HG02981 (cell line): ENCODE data around the gene ZFR2.
"Not testable (repeated sequence)": the region's sequence is repeated elsewhere in the genome, so short reads cannot be mapped to it uniquely, and the experiment has no call there.

Source experiments
- ATAC-seq: cut with Tn5 transposase; IDR thresholded peaks from one replicate; pipeline ENCODE4 v1.9.1; 2021; ENCODE audit warnings: mild to moderate bottlenecking, moderate library complexity; ENCODE audit not compliant: unreplicated experiment

Gene ZFR2

DNA sequence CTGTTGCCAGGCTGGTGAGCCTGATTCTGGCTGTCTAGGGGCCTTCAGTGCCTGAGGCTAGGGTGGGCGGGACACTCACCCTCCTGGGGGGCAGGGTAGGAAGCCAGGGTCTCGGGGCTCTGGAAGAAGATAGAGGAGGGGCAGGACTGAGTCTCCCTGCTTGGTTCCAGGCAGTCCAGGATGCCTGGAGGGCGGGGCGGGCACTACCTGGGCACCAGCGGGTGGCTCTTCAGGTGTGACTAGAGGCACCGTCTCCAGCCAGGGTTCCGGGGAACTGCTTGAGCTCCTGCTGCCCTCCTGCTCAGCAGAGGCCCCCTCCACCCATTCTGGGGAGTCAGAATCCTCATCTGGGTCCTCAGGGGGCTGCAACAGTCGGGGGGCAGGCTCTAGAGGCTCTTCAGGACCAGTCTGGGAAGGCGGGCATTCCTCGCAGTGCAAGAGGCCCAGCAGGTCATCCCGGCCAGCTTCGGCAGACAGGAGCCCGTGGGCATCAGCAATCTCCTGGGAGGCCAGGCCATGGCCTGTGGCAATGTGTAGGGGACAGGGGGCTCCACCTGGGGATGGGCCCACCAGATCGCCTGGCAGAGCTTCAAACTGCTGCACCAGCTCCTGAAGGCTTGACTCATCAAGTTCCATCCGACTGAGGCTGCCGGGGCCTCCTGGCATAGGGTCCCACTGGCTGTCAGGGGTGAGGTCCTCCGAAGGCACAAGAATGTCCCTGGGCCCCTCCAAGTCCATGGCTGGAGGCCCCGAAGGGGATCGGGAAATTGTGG, 109.2 kb downstream of the ZFR2 start:
- ATAC-seq, result no peak

GRCh38 chr19:3758297-3758696, 110.5 kb downstream of the ZFR2 start:
- not testable (repeated sequence) for ATAC-seq

- not testable (repeated sequence) for ATAC-seq
These were observed 111.1 kb downstream of the ZFR2 start for GRCh38 chr19:3757705-3758104.
